Measurements from ENCODE around the gene EIF2AK3. TPM values are rescaled to one million over a fixed set of nuclear protein-coding genes. Genes with fewer than 3 reads are reported as not detected.

The EIF2AK3 gene
- total RNA-seq, result 12.5 and 13.1 TPM in 2 replicates

DNA sequence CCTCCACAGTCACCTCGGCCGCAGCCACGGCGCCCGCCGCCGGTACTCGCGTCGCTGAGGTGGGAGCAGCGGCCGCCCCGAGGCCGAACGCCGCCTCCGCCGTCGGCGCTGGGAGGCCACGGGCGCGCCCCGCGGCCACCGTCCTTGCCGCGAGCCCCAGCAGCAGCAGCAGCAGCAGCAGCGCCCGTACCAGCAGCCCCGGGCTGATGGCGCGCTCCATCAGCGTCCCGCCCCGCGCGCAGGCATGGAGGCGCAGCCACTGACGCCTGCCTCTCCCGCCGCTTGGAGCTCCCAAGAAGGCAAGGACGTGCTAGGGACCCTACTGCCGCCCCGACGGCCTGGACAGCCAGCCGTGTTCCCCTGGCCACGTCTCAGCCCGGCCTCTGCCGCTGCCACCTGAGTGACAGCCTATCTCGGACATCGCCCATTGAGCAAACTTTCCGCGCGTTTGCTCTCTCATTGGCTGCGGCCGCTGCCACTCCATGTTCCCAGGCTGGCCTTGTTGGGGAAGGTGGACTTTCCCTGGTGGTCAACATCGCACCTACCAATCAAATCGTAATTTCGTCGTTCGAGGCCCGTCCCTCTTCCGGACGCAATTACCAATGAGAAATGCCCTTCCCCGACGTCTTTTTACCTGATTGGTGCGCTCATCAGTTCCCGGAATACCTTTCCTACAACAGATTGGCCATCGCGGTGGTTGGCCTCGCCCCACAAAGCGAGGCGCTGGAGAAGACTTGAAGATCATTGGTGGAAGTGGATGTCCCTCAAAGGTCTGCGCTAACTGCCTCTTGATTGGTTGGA, at the start of gene EIF2AK3:
EIF2AK3 (minus strand) TSS at position 410 of the 801 bp plus-strand sequence; CDS start at position 220, 190 bp downstream.

Other genes with a start within 250 kb of the EIF2AK3 start
- not detected in 2 replicates for gene FOXI3, start 174.8 kb downstream of the EIF2AK3 start, total RNA-seq
- gene RPIA, start 64.2 kb upstream of the EIF2AK3 start, total RNA-seq, result 9.9 and 13.0 TPM in 2 replicates

Measured in mammary microvascular endothelial cell (primary cell).